T1000 (cell line): ENCODE results near the gene HOXA1.

Experiments used
- DNase-seq: peaks from one replicate; lab custom pipeline; 2025; ENCODE audit warnings: mixed read lengths; lab: John Stamatoyannopoulos, UW

HOXA1 gene

DNA sequence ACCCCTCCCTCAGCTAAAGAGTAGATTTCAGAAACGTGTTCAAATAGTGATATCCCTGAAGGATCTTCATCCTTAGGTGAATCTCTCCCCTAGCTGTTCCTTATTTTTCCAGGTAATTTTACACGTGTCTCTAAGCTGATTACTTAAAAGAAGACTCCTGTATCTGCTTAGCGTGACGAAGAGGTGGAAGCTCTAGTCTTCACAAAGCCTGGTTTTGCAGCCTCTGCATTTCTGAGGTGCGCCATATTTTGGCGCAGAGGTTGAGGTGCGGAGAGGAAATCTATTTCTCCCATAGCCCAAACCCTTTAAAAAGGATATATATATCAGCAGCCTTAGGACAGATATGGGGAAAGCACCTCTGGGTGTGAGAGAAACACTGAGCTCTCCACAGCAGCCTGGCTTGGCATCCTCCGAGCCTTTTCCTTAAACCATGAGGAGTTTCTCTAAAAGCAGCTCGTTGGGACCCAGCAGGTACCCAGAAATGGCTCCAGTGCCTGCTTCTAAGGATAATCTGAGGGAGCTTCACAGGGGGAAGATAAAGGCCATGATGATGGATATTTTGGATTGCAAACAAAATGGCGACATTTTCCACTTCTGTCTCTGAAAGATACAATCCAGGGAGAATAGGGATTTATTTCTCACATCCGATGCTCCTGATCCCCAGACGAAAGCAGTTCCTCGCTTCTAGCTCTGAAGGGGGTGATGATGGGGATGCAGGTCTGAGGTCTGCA, 9.7 kb upstream of the HOXA1 start:
- DNase-seq: no peak

DNA sequence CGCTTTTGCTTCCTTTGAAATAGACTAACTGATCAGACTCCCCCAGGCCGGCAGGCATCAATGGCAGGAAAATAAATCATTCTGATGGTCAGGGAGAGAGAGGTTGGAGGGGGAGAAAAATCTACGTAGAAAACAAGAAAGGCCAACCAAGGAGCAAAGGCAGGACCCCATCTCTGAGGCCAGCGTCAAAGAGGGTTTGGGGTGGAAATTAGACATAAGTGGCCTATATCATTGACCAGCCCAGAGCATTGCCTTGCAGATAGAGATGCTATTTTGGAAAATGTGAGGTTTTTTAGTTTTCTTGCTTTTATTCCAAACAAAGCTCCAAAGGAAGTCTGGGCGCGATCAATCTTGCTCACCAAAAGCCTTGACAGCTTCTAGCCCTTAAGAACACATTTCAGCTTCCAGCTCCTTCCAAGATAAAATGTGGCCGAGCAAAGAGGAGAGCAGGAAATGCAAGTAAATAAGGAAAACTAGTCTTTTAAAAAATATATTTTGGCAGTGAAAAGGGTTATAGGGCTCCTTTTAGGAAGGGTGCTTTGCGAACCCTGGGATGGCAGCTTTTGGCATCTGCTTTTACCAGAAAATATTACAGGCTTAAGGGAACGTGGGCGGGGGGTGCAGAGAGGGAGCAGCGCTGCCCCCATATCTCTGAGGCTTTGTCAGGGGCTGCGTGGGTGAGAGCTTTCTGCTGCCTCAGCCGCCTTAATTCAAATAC, 8.7 kb upstream of the HOXA1 start:
- DNase-seq: no peak

DNA sequence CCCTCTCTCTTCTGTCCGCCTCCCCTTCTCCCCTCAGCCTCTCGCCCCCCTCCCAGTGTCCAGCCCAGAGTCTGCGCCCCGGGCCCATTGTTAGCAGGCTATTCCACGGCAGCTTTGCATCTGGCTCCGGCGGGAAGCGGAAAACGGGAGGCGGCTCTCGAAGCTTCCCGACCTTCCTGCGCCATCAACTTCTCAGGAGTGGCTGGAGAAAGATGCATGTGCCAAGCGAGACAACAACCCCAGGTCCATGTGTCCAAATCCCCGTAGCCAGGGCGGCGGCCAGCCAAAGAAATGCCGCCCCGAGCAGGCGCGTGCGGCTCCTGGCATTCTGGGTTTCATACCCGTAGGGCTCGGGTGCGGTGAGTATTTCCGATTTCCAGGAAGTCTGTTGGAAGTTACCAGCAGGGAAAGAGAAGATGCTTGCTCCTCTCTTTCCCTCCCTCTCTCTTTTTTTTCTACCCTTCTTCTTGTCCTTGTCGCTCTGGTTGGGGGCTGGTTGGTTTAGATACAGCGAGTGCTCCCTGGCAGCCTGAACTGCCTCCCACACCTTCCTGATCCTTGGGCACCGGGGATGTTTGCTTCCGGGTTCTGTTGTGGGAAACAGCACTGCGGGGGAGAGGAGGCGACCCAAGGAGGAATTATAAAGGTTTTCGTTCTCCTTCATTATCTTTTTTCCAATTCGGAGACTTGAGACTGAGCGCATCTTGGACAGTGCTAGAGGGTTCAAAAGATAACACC, 7.9 kb upstream of the HOXA1 start:
- no peak for DNase-seq

DNA sequence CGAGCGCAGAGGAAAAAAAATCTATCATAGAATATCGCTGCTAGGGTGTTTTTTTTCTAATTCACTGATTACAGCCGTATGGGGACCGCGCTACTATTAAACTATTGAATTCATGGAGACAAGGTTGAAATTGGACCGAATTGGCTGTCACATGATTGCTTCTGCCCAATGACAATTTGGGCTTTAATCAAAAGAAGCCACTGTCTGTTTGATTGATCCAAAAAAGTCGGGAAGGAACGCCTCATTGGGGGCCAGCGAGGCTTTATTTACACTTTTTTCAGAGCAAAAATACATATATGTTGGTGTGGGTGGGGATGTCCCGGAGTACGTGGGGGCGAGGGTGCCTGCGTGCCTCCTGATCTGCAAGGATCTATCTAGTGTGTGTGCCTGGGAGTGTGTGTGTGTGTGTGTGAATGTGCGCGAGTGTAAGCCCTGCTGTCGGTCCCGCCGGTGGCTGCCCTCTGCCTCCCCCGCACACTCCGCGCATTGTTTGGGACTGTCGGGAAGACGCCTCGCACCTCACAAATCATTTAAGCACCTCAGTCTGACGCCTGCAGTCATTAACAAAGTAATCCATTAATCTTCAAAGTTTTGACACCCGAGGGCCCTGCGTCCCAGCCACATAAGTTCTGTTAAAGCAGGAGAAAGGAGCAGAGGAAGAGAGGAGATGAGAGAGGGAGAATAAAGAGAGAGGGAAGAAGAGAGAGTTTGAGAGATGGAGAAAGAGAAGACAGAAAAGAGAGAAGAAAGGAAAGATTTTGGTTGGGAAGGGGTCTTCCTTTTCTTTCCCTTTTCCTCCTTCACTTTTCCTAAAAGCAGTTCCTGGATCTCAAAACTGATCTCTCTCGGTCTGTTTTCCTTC, 7.0 kb upstream of the HOXA1 start, which contains the start of gene HOXA2:
Gene HOXA2 (minus strand): TSS at position 103 of the 862 bp plus-strand sequence. CDS start 183 bp downstream, outside the sequence.
- DNase-seq: no peak

DNA sequence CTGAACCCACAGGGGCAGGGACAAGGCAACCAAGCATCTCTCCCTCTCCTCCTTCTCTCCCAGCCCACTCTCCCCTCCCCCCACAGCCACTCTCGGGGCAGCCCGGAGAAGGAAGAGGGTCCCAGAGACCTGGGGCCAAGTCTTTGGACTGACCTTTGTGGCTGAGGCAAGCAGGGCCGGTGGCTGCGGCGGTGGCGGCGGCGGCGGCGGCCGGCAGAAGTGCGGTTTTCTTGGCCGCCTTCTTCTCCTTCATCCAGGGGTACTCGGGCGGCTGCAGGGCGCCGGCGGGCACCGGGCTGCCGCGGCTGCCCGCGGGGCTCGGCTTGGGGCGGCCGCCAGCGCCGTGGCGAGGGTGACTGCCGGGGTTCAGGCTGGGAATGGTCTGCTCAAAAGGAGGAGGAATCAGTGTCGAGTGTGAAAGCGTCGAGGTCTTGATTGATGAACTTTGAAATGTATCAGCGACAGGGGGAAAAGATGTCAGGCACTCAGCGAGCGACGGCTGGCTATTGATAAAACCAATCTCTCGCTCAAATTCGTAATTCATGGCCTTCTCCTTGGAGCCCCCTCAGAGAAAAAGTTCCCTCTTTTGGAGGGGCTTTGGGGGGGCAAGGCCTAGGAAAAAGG, 6.3 kb upstream of the HOXA1 start:
- no peak for DNase-seq

DNA sequence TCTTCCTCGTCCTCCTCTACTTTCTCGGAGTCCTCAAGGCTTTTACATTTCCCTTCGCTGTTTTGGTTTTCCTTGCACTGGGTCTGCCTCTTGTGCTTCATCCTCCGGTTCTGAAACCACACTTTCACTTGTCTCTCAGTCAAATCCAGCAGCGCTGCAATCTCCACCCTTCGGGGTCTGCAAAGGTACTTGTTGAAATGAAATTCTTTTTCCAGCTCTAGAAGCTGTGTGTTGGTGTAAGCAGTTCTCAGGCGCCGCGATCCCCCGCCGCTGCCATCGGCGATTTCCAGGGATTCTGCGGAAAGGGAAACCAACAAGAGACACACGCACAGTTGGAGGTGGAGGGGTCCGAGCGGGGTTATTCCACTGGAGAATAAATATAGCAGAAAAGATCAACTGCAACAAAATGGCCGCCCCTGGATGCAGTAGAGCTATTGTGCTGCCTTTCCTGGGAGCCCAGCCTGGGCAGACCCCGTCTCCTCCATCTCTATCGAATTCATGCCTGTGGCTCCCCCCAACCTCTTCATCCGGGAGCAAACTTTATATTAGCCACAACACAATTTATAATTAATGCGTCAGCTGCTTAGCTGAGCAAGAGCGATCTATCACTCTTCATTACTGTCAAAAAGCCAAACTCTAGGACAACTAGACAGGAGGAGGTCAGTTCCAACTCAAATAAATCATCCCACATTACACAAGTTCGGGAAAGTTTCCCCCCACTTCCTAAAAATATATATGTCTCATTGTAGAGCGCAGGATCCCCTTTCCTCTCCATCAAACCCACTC, 5.6 kb upstream of the HOXA1 start:
- DNase-seq: no peak

DNA sequence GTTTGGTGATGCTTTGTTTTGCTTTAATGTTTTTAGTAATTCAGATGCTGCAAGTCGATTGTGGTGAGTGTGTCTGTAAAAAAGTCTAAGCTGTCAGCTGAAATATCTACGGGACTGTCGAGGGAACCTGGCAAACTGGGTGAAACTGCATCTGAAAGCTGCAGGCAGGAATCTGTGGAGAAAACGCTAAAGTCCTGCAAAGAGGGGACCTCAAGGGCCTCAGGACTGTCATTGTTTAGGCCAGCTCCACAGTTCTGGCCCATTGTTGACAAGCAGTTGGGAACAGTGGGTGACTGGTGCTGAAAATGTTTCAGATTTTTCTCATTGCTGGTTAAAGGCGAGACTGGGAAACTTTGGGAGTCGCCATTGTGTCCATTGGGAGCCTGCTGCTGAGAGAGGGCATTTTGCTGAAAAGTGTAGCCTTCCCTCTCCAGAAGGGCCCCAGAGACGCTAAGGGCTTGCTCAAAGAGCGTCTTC, 4.9 kb upstream of the HOXA1 start:
- DNase-seq: no peak

DNA sequence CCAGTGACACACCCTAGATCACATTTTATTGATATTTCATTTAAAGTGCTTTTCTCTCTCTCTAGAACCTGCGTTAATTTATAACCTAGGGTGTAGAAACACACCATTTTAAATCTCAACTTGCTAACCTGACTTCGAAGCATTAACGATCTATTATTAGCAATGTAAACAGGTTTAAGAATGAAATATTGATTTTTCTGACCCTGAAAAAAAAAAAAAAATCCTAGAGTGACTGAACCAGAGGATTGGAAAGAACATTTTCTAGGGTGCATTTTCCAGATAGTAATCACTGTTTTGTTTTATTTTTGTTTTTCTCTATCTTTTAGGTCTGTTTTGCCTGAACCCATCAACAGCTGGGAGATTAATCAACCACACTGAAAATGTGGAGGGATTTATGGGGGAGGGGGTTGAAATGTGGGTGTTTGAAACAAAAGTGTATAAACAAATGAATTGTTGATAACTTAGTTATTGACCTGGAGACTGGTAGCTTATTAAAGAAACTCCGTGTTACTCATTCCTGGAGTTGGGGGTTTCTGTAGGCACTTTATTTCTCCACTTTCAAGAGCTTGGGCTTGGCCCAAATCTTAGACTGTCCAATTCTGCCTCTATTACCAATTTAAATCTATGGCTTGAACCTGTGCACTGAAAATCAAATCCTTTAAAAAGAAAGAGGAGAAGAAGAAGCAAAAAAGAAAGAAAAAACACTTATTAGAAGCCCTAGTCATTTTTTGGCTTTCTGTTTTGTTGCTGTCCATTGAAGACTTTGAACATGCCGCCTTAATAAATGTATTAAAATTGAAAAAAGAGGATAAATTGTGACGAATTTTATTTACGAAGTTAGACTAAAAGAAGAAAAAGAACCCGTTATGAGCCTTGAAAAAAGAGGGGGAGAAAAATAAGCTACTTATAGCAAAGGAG, 3.9 kb upstream of the HOXA1 start:
- DNase-seq: no peak

DNA sequence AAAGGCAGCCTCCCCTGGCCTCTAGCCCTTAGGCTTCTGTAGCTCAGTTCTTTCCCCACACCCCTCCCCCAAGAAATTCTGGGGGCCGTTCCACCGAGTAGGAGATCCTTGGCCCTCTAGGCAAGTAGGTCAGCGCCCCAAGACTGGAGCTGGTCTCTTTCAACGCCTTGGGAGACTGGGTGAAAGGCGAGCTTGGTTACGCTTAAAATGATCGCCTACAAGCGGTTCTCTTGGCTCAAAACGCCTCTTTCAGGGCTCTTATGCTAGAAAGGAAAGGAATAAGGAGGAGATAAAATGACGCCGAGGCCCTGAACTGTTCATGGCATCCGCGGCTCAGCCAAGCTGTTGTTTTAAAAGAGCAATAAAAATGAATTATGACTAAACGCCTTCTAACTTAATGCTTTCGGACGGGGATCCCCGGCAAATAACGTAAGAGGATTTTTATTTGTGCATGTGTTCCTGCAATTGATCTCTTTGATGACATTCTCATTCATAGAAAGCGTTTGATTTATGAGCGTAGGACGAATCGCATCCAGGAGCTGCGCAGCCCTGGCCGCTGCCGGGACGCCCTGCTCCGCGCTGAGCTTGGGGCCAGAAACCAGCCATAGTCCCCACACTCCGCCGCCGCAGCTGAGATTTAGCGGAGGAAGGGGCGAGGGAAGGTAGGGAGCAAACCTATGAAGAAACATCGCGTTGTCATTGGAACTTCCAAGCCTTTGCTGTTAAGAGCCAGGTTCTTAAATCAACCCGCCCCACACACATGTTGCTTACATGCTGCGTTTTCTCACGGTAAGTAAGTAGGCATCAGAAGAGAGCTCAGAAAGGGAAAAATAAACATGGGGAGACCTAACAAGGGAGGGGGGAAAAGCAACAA, 3.0 kb upstream of the HOXA1 start:
- no peak for DNase-seq

DNA sequence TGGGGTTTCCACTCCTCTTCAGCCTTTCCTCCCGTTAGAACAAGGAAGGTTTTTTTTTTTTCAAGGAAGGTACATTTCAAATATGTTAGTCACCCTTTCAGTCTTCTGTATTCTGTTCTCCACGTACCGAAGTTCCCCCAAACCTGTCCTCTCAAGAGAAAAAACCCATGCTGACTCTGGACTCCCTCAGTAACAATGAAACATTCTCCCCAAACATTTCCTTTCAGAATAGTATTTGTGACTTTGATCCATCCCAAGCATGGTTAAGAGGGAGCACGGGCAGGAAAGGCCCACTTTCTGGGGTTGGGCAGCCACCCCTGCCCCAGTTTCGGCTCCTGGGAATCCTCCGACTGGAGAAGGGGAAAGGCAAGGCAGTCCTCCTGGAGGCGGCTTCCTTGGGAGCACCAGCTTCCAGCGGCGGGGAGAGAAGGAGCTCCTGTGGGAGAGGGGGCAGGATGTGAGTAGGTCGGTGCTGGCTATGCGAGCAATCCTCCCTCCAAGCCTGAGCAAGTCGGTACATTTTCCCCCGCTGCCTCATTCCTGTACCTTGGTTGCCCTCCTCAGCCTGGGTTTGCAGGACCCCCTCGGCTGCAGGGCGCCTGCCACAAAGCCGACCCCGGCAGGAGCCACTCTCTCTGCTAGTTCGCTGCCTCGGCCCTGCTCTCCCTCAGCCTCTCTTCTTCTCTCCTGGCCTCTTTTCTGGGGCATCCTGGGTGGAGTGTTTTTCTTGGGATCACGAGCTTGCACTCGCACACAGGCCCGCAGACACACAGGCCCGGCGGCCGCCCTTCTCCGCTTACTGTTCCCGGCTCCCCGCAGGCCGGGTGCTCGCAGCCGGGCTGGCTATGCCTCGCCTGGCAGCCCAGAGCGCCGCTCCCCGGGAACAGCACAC, 2.1 kb upstream of the HOXA1 start:
- no peak for DNase-seq

DNA sequence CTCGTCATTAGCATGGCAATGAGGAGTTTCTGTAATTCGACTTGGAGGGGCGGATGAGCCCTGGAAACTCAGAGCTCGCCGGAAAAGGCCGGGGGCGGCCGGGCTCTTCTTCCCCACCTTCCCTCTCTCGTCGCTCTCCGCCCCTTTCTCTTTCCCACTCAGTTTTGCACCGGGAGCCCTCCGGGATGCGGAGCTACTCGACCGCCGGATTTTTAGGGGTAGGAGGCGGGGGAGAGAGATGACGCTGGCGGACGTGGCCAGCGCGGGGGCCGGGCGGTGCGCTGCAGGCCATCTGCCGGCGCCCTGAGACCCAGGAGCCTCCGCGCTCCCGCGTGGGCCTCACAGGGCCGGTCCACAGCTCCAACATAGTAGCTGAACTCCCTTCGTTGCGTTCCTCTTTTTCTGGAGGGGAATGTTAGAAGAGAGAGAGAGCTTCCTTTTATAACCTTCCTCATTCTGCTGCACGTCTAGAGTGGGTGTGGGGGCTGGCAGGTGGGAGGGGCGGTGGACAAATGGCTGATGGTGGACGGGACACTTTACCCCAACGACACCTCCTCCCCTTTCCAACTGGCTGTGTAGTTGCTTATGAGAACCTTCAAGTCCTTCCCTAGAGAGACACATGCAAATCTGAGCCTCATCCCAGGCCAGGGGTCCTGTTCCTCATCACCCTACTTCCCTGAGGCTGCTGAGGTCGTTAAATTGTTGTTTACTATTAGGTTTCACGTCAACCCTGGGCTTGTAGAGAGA, 1.1 kb upstream of the HOXA1 start:
- no peak for DNase-seq

DNA sequence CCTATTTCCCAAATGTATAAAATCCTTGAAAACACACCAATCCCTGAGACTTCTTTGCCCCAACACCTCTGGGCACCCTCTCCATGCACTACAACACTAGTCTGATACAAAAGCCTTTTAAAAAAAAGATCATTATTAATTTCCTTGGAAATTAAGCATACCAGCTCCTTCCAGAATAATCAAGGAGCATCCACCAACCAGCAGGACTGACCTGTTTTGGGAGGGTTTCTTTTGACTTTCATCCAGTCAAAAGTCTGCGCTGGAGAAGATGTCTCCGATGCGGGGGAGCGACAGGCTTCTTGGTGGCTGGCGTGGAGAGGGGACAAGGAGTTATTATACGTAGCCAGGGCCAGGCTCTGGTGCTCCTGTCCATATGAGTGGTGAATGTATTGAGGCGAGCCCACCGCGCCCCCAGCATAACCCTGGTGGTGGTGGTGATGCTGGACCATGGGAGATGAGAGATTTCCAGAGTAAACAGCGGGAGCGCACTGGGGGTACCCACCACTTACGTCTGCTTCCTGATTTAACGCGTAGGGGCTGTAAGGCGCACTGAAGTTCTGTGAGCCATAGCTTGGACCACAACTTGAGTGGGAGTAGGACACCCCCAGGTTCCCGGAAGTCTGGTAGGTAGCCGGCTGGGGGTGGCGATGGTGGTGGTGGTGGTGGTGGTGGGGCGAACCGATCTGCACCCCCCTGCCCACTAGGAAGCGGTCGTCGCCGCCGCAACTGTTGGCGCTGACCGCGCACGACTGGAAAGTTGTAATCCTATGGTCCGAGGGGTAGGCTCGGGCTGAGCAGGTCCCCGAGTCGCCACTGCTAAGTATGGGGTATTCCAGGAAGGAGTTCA, 527 bp downstream of the HOXA1 start:
- no peak for DNase-seq

DNA sequence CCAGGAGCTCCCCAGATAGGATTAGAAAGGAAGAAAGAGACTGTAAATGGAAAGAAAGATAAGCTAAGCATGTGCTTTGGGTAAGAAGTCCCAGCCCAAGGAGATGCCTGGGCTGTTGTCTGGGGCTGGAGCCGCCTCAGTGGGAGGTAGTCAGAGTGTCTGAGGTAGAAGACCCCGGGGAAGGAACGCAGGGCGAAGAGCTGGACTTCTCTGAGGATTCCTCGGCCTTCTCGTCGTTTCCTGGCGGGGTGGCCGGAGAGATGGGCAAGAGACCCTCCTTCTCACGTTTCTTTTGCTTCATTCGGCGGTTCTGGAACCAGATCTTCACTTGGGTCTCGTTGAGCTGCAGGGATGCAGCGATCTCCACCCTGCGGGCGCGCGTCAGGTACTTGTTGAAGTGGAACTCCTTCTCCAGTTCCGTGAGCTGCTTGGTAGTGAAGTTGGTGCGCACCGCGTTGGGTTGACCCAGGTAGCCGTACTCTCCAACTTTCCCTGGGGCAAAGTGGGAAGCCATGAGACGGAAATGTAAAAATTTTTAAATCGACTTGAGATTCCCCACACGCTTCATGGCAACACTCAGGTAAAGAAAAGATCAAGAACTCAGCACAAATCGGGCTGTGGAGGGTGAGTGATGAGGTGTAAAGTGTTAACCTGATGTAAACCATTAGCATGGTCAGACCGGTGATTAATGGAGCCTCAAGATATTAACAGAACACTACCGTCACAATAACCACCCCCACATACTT, 1.3 kb downstream of the HOXA1 start:
- no peak for DNase-seq

DNA sequence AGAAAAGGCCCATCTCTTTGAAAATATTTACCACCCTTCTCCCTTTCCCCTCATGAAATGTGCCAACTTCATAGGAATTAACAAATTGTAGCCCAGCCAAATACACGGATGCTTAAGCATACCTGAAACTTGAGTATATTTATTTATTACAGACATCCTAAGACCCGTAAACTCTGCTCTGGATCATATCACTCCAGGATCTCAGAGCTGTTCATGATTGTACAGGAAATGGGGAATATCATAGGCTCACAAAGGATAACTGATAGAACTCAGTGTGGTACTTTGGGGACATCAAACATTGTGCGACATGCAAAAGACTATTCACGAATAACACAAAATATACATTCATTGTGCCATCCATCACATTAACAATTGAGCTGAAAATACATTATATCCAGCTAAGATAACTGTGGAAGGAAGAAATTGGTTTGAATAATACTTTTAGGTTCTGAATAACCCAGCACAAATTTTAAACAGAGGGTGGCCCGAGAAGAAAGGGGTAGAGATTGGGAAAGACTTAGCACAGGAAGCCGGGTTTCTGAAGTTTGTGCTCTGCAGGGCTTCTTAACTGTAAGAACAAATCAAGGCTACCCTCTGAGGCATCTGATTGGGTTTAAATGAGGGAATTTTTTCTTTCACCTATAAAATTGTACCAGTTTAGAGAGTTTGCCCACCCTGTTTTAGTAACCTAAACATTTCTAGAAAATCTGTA, 2.5 kb downstream of the HOXA1 start:
- no peak for DNase-seq

DNA sequence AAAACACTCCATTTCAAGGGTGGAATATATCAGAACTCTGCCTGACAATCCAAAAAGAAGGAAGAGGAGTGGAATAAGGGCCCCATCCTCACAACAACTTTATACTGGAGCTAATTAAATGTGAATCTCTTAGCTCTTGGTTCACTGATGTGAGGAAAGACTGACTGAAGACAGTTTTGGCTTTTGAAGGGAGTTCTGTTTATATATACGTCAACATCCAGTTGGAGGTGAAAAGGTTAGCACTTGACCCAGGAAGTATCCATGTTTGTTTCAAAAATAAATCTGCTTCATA, 3.0 kb downstream of the HOXA1 start:
- no peak for DNase-seq
